Measurements from ENCODE around the gene ZNF780B.

Gene ZNF780B

DNA sequence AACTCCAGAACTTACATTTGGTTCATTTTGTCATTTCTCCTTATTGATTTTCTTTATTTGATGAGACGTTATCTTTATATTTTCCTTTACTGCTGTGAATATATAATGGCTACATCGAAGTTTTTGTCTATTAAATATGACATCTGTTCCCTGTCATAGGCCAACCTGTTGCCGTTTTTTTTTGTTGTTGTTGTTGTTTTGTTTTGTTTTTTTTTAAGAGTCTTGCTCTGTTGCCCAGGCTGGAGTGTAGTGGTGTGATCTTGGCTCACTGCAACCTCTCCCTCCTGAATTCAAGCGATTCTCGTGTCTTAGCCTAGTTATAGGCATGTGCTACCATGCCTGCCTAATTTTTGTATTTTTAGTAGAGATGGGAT is 29.4 kb downstream of the ZNF780B start:
- Histone ChIP-seq H3K4me1 (ENCODE audit: control insufficient read depth, insufficient read depth, low read length) (no peaks in the 10 kb centered on the region), H3K9me3 (ENCODE audit: control insufficient read depth, low read length) (peaks cover 14% of the 10 kb centered on the region), H3K4me3 (ENCODE audit: low read length) (no peak overlapping the region), H3K9ac (ENCODE audit: low read length) (no peak overlapping the region), H3K27me3 (ENCODE audit: control insufficient read depth, insufficient read depth, low read length) (no peaks in the 10 kb centered on the region), H3K36me3 (ENCODE audit: control insufficient read depth, insufficient read depth, low read length) (no peaks in the 10 kb centered on the region)

DNA sequence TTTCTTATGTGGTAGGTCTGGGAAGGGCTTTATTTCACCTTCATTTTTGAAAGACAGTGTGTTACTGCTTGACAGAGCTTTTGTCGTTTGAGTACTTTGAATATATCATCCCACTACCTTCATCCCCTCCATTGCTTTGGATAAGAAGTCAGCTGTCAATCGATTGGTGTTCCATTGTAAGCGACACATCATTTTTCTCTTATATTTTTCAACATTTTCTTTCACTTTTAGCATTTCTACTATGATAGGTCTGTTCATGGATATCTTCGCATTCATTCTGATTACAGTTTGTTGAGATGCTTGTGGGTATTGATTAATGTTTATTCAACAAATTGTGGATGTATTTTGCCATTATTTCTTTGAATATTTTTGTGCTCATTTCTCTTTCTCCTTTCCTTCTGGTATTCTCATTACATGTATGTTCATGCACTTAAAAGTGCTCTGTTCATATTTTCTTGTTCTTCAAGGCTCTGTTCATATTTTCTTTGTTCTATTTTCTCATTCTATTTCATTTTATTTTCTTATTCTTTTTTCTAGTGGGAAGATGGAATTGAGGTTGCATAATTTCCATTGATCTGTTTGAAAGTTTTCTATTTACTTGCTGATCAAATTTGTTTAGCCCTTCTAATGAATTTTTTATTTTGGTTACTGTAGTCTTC is 30.0 kb downstream of the ZNF780B start:
- no peak overlapping the region for H3K4me3 ChIP-seq (ENCODE audit: low read length)
- no peaks in the 10 kb centered on the region for H3K27me3 ChIP-seq (ENCODE audit: control insufficient read depth, insufficient read depth, low read length)
- no peaks in the 10 kb centered on the region for H3K4me1 ChIP-seq (ENCODE audit: control insufficient read depth, insufficient read depth, low read length)
- H3K36me3 ChIP-seq (ENCODE audit: control insufficient read depth, insufficient read depth, low read length) = no peaks in the 10 kb centered on the region
- H3K9me3 ChIP-seq (ENCODE audit: control insufficient read depth, low read length) = peaks cover 14% of the 10 kb centered on the region
- no peak overlapping the region for H3K9ac ChIP-seq (ENCODE audit: low read length)

DNA sequence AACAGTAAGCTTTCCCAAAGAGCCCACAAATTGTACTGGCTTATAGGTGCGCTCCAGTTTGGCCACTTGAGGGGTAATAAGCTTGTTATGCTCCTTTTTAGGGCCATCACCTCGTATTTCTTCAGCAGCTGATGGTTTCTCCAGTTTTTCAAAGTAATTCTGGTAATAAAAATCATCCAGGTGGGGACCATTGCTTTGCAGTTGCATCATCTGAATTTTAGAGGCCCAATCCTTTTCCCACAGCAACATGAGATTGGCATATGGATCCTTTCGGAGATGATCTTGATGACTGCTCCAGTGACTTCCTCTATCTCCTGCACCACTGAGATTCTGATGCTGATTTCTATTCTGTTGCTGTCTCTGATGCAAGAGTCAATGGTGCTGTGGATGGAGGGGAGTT is 32.1 kb downstream of the ZNF780B start:
- Histone ChIP-seq H3K4me1 (ENCODE audit: control insufficient read depth, insufficient read depth, low read length) (no peaks in the 10 kb centered on the region), H3K36me3 (ENCODE audit: control insufficient read depth, insufficient read depth, low read length) (no peaks in the 10 kb centered on the region), H3K4me3 (ENCODE audit: low read length) (no peak overlapping the region), H3K9ac (ENCODE audit: low read length) (no peak overlapping the region), H3K9me3 (ENCODE audit: control insufficient read depth, low read length) (peaks cover 14% of the 10 kb centered on the region), H3K27me3 (ENCODE audit: control insufficient read depth, insufficient read depth, low read length) (no peaks in the 10 kb centered on the region)

DNA sequence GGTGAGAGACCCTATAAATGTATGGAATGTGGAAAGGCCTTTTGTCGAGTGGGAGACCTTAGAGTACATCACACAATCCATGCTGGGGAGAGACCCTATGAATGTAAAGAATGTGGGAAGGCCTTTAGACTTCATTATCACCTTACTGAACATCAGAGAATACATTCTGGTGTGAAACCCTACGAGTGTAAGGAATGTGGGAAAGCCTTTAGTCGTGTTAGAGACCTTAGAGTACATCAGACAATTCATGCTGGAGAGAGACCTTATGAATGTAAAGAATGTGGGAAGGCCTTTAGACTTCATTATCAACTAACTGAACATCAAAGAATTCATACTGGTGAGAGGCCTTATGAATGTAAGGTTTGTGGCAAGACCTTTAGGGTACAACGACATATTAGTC is 42.0 kb downstream of the ZNF780B start:
- peaks cover 5% of the 10 kb centered on the region for H3K9me3 ChIP-seq (ENCODE audit: control insufficient read depth, low read length)
- no peak overlapping the region for H3K9ac ChIP-seq (ENCODE audit: low read length)
- H3K36me3 ChIP-seq (ENCODE audit: control insufficient read depth, insufficient read depth, low read length) = no peaks in the 10 kb centered on the region
- no peaks in the 10 kb centered on the region for H3K4me1 ChIP-seq (ENCODE audit: control insufficient read depth, insufficient read depth, low read length)
- H3K4me3 ChIP-seq (ENCODE audit: low read length) = no peak overlapping the region
- no peaks in the 10 kb centered on the region for H3K27me3 ChIP-seq (ENCODE audit: control insufficient read depth, insufficient read depth, low read length)

DNA sequence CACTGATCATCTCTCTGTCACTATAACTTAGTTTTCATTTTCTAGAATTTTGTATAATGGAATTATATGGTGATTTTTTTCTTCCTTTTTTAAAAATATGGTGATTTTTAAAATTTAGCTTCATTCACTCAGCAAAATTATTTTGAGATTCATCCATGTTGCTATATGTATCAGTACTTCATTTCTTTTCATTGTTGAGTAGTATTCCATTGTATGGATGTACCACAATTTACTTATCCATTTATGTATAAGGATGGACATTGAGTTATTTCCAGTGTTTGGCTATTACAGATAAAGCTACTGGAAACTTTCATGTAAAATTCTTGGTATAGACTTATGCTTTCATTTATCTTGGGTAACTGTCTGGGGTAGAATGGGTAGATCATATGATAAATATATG is 46.4 kb downstream of the ZNF780B start:
- Histone ChIP-seq H3K9ac (ENCODE audit: low read length) (no peak overlapping the region), H3K27me3 (ENCODE audit: control insufficient read depth, insufficient read depth, low read length) (no peaks in the 10 kb centered on the region), H3K9me3 (ENCODE audit: control insufficient read depth, low read length) (no peaks in the 10 kb centered on the region), H3K36me3 (ENCODE audit: control insufficient read depth, insufficient read depth, low read length) (no peaks in the 10 kb centered on the region), H3K4me1 (ENCODE audit: control insufficient read depth, insufficient read depth, low read length) (no peaks in the 10 kb centered on the region), H3K4me3 (ENCODE audit: low read length) (no peak overlapping the region)

DNA sequence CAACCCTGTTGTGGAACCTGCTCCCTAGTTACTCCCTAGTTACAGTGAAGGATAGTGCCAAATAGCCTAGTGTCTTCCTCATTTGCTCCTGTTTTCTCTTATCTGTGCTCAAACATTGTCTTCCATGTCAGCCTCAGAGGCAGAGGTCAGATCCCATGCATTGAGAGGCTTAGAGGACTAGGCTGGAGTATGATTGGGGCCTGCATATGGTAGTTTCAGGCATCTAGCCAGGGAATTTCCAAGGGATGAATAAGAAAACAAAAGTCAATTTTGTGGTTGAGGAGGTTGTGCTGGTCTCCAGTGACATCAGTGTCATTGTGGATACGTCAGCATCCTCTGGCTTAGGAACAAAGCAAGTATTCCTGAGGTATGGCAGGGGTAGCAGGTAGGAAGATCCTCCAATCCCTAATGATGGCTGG is 49.7 kb downstream of the ZNF780B start:
- Histone ChIP-seq H3K36me3 (ENCODE audit: control insufficient read depth, insufficient read depth, low read length) (no peaks in the 10 kb centered on the region), H3K9ac (ENCODE audit: low read length) (no peak overlapping the region), H3K4me1 (ENCODE audit: control insufficient read depth, insufficient read depth, low read length) (no peaks in the 10 kb centered on the region), H3K4me3 (ENCODE audit: low read length) (no peak overlapping the region), H3K9me3 (ENCODE audit: control insufficient read depth, low read length) (no peaks in the 10 kb centered on the region), H3K27me3 (ENCODE audit: control insufficient read depth, insufficient read depth, low read length) (no peaks in the 10 kb centered on the region)

DNA sequence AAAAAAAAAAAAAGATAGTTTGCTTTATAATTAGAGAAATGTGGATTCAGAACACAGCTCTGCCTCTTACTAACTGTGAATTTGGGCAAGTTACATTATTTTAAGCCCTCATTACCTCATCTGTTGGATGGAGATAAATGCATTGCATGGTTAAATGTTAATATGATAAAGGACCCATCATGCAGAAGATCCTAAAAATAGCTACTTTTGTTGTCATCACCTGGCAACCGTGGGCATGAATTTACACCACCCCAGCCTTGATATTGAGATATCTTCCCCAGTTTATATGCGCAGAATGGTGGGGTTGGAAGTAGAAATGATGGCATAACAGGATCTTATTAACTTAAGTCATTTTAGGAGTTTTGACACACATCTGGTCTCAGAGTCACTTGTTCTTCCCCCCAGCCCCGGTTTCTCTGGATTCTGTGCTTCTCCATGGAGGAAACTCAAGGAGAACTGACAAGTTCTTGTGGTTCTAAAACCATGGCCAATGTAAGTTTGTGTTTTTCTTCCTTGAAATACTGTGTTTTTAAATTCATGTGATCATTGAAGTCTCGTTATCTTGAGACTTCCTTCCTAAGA is 50.2 kb downstream of the ZNF780B start:
- Histone ChIP-seq H3K9me3 (ENCODE audit: control insufficient read depth, low read length) (no peaks in the 10 kb centered on the region), H3K9ac (ENCODE audit: low read length) (no peak overlapping the region), H3K4me3 (ENCODE audit: low read length) (no peak overlapping the region), H3K4me1 (ENCODE audit: control insufficient read depth, insufficient read depth, low read length) (no peaks in the 10 kb centered on the region), H3K27me3 (ENCODE audit: control insufficient read depth, insufficient read depth, low read length) (no peaks in the 10 kb centered on the region), H3K36me3 (ENCODE audit: control insufficient read depth, insufficient read depth, low read length) (no peaks in the 10 kb centered on the region)

DNA sequence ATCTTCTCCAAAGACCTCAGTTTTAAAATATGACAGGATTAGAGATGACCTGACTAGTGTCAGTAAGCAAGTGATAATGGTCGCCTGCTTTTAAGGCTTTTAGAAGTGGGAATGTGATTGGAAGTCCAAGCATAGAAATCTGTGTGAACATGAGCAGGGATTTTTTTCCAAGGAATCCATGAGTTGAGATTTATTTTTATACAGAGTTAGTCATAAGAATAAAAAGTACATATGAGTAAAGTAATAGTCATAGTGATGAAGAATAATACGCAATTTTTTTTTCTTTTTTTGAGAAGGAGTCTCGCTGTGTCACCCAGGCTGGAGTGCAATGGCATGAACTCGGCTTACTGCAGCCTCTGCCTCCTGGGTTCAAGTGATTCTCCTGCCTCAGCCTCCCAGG is 57.5 kb downstream of the ZNF780B start:
- Histone ChIP-seq H3K9ac (ENCODE audit: low read length) (no peak overlapping the region), H3K4me1 (ENCODE audit: control insufficient read depth, insufficient read depth, low read length) (peaks cover 10% of the 10 kb centered on the region), H3K36me3 (ENCODE audit: control insufficient read depth, insufficient read depth, low read length) (no peaks in the 10 kb centered on the region), H3K27me3 (ENCODE audit: control insufficient read depth, insufficient read depth, low read length) (no peaks in the 10 kb centered on the region), H3K9me3 (ENCODE audit: control insufficient read depth, low read length) (no peaks in the 10 kb centered on the region), H3K4me3 (ENCODE audit: low read length) (no peak overlapping the region)

DNA sequence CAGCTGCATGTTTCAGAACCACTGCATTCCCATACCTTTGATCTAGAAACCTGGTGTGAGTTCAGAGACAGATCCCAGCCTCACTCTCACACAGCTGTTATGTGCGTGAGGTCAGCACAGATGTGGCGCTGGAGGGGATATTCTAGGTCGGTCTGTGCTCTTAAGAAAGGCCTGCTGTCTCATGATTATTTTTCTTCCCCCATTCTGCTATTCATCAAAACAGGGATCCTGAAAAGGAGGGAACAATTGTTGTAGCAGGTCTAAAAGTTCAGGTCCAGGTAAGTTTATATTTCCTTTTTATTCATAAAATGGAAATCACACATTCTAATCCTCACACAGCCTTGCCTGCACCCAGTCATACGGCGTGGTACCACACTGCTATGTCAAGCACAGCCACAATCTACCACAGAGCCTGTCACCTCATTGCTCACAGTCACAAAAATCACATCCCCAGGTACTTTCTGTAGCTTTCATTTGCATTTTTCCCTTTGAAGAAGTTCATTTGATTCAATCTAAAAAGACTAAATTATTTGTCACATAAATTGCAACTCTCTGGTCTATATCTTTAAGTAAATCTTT is 58.3 kb downstream of the ZNF780B start:
- H3K4me3 ChIP-seq (ENCODE audit: low read length) = peak overlapping the region; percentile 97
- no peaks in the 10 kb centered on the region for H3K9me3 ChIP-seq (ENCODE audit: control insufficient read depth, low read length)
- peak overlapping the region; percentile 82 for H3K9ac ChIP-seq (ENCODE audit: low read length)
- H3K4me1 ChIP-seq (ENCODE audit: control insufficient read depth, insufficient read depth, low read length) = peaks cover 10% of the 10 kb centered on the region
- no peaks in the 10 kb centered on the region for H3K36me3 ChIP-seq (ENCODE audit: control insufficient read depth, insufficient read depth, low read length)
- no peaks in the 10 kb centered on the region for H3K27me3 ChIP-seq (ENCODE audit: control insufficient read depth, insufficient read depth, low read length)

DNA sequence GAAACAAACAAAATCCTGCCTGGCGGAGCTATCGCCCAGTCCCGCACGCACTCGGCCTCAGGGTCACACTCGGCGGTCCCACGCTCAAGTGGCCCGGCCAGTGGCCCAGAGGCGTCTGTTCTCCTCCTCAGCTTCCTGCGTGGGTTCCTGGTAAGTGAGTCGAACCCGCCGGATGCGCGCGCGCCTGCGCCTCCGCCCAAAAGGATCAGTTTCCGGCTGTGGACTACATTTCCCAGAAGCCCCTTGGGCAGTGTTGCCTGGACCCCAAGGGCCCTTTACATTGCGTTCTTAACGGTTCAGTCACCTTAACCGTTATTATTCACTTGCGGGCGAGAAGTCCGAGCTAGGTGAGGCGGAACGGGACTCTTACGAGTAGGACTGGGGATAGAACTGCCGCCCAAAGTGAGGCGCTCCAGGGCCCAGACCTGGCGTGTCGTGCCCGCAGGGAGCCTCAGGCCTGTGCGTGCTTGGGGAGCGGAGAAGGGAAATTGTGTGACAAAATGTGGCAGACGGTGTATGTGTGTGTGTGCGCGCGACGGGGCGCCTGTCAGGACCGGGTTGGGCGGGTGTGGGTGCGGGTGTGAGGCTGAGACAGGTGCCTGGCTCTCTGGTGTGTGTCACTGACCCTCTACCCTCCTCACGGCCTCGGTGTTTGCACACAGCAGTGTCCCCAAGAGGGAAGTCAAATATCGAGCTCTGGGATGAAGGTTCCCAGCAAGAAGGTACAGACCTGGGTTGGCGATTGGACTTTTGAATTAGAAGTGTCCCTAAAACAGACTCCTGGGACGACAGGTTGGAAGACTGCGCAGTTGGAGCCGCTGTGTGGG is 59.0 kb downstream of the ZNF780B start, which contains the start of gene ZNF546:
Gene ZNF546, plus strand, starts transcription at position 250 of the 827 bp plus-strand sequence. CDS start 1,267 bp downstream, outside the sequence.
- no peaks in the 10 kb centered on the region for H3K27me3 ChIP-seq (ENCODE audit: control insufficient read depth, insufficient read depth, low read length)
- H3K4me3 ChIP-seq (ENCODE audit: low read length) = peak within 1 kb of the TSS; percentile 97
- H3K9me3 ChIP-seq (ENCODE audit: control insufficient read depth, low read length) = no peaks in the 10 kb centered on the region
- H3K9ac ChIP-seq (ENCODE audit: low read length) = peak within 1 kb of the TSS; percentile 82
- H3K4me1 ChIP-seq (ENCODE audit: control insufficient read depth, insufficient read depth, low read length) = peaks cover 10% of the 10 kb centered on the region
- H3K36me3 ChIP-seq (ENCODE audit: control insufficient read depth, insufficient read depth, low read length) = no peaks in the 10 kb centered on the region

DNA sequence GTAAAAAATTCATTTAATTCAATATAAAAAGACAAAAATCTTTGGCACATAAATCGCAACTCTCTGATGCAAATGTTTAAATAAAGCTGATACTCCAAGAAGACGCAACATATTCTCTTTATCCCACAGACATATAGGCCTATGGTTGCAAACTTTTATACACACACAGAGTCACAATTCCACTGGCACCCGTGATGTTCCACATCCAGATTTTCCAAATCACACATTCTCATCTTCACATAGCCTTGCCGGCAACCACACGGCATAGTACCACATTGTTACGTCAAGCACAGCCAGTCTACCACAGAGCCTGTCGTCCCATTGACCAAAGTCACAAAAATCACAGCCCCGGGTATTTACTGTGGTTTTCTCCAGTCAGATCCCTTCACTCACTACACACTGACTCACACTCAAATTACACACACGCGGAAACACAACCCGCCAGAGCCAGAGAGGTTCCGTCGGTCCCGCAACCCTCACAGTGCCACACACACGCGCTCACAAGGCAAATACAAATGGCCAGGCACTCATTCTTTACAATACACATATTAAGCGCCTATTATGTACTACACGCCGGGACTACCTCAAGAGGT is 59.7 kb downstream of the ZNF780B start:
- no peaks in the 10 kb centered on the region for H3K36me3 ChIP-seq (ENCODE audit: control insufficient read depth, insufficient read depth, low read length)
- H3K9me3 ChIP-seq (ENCODE audit: control insufficient read depth, low read length) = no peaks in the 10 kb centered on the region
- H3K9ac ChIP-seq (ENCODE audit: low read length) = peak overlapping the region; percentile 82
- H3K4me3 ChIP-seq (ENCODE audit: low read length) = peak overlapping the region; percentile 97
- H3K4me1 ChIP-seq (ENCODE audit: control insufficient read depth, insufficient read depth, low read length) = peaks cover 10% of the 10 kb centered on the region
- no peaks in the 10 kb centered on the region for H3K27me3 ChIP-seq (ENCODE audit: control insufficient read depth, insufficient read depth, low read length)
